Measurements from ENCODE around the gene MTFR1L.
"Not testable (repeated sequence)": the region's sequence is repeated elsewhere in the genome, so short reads cannot be mapped to it uniquely, and the experiment has no call there.

The MTFR1L gene

GRCh38 chr1:25833158-25833557, 13.4 kb downstream of the MTFR1L start:
- ATAC-seq (replicated peaks) (no peak), DNase-seq (no peak)
- H3K27ac Mint-ChIP-seq: no peak overlapping the region
- H3K9me3 Mint-ChIP-seq: no peaks in the 10 kb centered on the region
- H3K4me3 Mint-ChIP-seq: no peak overlapping the region
- H3K4me1 Mint-ChIP-seq (ENCODE audit: low read depth in 2 of 2): peaks cover 0 to 2% of the 10 kb centered on the region in 2 donors
- no peaks in the 10 kb centered on the region for H3K27me3 Mint-ChIP-seq
- peaks cover 43% of the 10 kb centered on the region for H3K36me3 Mint-ChIP-seq (ENCODE audit: insufficient read depth)

DNA sequence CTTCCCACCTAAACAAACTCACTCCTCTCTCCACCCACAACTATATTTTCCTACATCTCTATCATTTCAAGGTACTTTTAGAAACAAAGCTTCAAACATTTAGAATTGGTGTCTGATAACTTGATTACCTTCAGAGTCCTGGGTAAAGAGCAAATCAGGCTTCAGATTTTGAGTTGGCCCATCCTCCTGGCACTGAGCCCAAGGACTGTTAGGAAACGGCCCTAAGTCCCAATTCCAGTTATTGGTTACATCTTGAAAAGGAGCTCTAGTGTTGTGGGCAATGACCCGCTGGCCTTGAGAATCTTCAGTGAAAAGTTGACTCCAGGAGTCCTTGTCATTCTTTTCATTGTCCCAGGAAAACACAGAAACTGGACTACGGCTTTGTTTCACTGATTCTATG, 15.1 kb downstream of the MTFR1L start:
- no peak overlapping the region for H3K27ac Mint-ChIP-seq
- H3K36me3 Mint-ChIP-seq (ENCODE audit: insufficient read depth): peaks cover 29% of the 10 kb centered on the region
- H3K9me3 Mint-ChIP-seq: no peaks in the 10 kb centered on the region
- H3K27me3 Mint-ChIP-seq: no peaks in the 10 kb centered on the region
- no peak for ATAC-seq (replicated peaks)
- no peak overlapping the region for H3K4me3 Mint-ChIP-seq
- no peak for DNase-seq
- no peaks in the 10 kb centered on the region for H3K4me1 Mint-ChIP-seq (ENCODE audit: low read depth in 2 of 2)

GRCh38 chr1:25836695-25837094, 16.9 kb downstream of the MTFR1L start:
- Mint-ChIP-seq H3K27me3 (no peaks in the 10 kb centered on the region), H3K27ac (peak overlapping the region in 1 of 2 donors; percentile 23), H3K4me3 (no peak overlapping the region), H3K9me3 (no peaks in the 10 kb centered on the region), H3K4me1 (ENCODE audit: low read depth in 2 of 2) (no peaks in the 10 kb centered on the region), H3K36me3 (ENCODE audit: insufficient read depth) (peaks cover 14% of the 10 kb centered on the region)
- no peak for ATAC-seq (replicated peaks)
- DNase-seq: no peak

- no peaks in the 10 kb centered on the region for H3K27me3 Mint-ChIP-seq
- no peaks in the 10 kb centered on the region for H3K4me1 Mint-ChIP-seq (ENCODE audit: low read depth in 2 of 2)
- H3K4me3 Mint-ChIP-seq: no peak overlapping the region
- H3K9me3 Mint-ChIP-seq: no peaks in the 10 kb centered on the region
- H3K36me3 Mint-ChIP-seq (ENCODE audit: insufficient read depth): peaks cover 14% of the 10 kb centered on the region
- H3K27ac Mint-ChIP-seq: no peak overlapping the region
- no peak for DNase-seq
- no peak for ATAC-seq (replicated peaks)
Observed at GRCh38 chr1:25837262-25837875, 17.6 kb downstream of the MTFR1L start.

DNA sequence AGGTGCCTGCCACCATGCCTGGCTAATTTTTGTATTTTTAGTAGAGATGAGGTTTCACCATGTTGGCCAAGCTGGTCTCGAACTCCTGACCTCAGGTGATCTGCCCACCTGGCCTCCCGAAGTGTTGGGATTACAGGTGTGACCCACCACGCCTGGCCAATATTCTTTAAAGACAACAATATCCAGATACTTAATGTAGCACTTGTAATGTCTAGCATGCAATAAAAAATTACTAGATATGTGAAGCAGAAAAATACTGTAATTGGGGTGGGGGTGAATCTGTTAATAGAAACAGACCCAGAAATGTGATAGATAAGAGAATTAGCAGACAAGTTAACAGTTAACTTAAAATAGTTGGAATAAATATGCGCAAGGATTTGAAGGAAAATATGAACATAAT, 20.1 kb downstream of the MTFR1L start:
- DNase-seq; H3K36me3 Mint-ChIP-seq (ENCODE audit: insufficient read depth); H3K27ac Mint-ChIP-seq; H3K27me3 Mint-ChIP-seq; H3K4me1 Mint-ChIP-seq (ENCODE audit: low read depth in 2 of 2); ATAC-seq (replicated peaks); H3K4me3 Mint-ChIP-seq; H3K9me3 Mint-ChIP-seq: not testable (repeated sequence)

GRCh38 chr1:25843483-25843882, 23.7 kb downstream of the MTFR1L start:
- Mint-ChIP-seq H3K4me1 (ENCODE audit: low read depth in 2 of 2) (no peaks in the 10 kb centered on the region), H3K36me3 (ENCODE audit: insufficient read depth) (no peaks in the 10 kb centered on the region), H3K27ac (no peak overlapping the region), H3K27me3 (no peaks in the 10 kb centered on the region), H3K4me3 (no peak overlapping the region), H3K9me3 (no peaks in the 10 kb centered on the region)
- DNase-seq (no peak), ATAC-seq (replicated peaks) (no peak)

GRCh38 chr1:25844536-25845337, 25.0 kb downstream of the MTFR1L start:
- no peaks in the 10 kb centered on the region for H3K4me1 Mint-ChIP-seq (ENCODE audit: low read depth in 2 of 2)
- no peaks in the 10 kb centered on the region for H3K9me3 Mint-ChIP-seq
- DNase-seq (no peak), ATAC-seq (replicated peaks) (no peak)
- H3K4me3 Mint-ChIP-seq: no peak overlapping the region
- no peaks in the 10 kb centered on the region for H3K27me3 Mint-ChIP-seq
- H3K27ac Mint-ChIP-seq: no peak overlapping the region
- H3K36me3 Mint-ChIP-seq (ENCODE audit: insufficient read depth): no peaks in the 10 kb centered on the region

DNA sequence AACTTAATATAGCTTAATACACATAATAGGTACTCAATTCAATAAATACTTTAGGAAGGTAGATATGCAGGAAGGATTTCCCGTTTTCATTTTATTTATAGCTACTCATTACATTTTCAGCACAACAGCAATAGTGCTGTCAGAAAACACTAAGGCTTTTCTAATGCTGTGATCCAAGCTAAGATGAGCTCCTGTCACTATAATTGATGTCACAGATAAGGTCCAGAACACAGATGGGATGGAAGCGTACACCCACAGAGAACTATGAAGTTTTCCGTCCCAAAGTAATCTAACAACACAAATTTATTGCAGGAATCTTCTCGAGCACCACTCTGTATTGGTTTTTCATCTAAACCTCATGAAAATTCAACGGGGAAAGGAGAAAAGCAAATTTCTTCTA, 25.9 kb downstream of the MTFR1L start:
- H3K4me3 Mint-ChIP-seq: no peak overlapping the region
- H3K27me3 Mint-ChIP-seq: no peaks in the 10 kb centered on the region
- DNase-seq (no peak), ATAC-seq (replicated peaks) (no peak)
- H3K36me3 Mint-ChIP-seq (ENCODE audit: insufficient read depth): no peaks in the 10 kb centered on the region
- H3K27ac Mint-ChIP-seq: no peak overlapping the region
- H3K4me1 Mint-ChIP-seq (ENCODE audit: low read depth in 2 of 2): no peaks in the 10 kb centered on the region
- no peaks in the 10 kb centered on the region for H3K9me3 Mint-ChIP-seq

DNA sequence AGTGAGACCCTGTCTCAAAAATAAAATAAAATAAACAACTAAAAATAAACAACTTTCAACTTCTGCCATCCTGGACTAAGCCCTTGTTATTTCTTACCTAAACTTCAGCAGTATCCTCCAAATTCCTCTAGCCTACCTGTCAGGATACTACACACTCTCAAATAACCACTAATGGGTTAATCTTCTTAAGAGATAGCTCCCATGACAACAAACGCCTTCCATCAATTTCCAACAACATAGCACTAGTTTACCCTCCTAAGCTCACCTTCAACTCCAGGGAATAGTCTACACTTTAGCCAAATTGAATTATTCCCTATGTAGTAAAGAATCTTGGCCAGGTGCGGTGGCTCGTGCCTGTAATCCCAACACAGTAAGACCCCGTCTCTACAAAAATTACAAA, 28.2 kb downstream of the MTFR1L start:
- H3K36me3 Mint-ChIP-seq (ENCODE audit: insufficient read depth): no peaks in the 10 kb centered on the region
- no peak overlapping the region for H3K4me3 Mint-ChIP-seq
- ATAC-seq (replicated peaks) (no peak), DNase-seq (no peak)
- H3K27me3 Mint-ChIP-seq: no peaks in the 10 kb centered on the region
- no peaks in the 10 kb centered on the region for H3K9me3 Mint-ChIP-seq
- no peaks in the 10 kb centered on the region for H3K4me1 Mint-ChIP-seq (ENCODE audit: low read depth in 2 of 2)
- H3K27ac Mint-ChIP-seq: no peak overlapping the region

DNA sequence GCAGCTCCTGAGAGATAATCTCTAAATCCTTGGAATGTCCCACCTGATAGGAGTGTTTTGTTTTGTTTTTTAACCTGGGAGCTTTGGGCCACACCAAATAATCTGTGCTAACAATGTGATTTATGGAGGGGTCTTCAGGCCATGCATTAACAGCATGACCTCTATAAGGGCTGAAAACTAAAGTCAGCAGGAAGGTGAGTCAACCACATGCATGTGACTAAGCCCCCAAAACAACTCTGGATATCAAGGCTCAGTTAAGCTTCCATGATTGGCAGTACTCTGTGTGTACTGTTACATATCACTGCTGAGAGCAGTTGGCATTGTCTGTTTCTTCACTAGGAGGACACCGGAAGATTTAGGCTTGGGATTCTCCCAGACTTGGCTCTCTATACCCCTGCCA, 28.8 kb downstream of the MTFR1L start:
- Mint-ChIP-seq H3K4me3 (no peak overlapping the region), H3K27ac (no peak overlapping the region), H3K9me3 (no peaks in the 10 kb centered on the region), H3K4me1 (ENCODE audit: low read depth in 2 of 2) (no peaks in the 10 kb centered on the region), H3K27me3 (no peaks in the 10 kb centered on the region), H3K36me3 (ENCODE audit: insufficient read depth) (no peaks in the 10 kb centered on the region)
- DNase-seq (no peak), ATAC-seq (replicated peaks) (no peak)

DNA sequence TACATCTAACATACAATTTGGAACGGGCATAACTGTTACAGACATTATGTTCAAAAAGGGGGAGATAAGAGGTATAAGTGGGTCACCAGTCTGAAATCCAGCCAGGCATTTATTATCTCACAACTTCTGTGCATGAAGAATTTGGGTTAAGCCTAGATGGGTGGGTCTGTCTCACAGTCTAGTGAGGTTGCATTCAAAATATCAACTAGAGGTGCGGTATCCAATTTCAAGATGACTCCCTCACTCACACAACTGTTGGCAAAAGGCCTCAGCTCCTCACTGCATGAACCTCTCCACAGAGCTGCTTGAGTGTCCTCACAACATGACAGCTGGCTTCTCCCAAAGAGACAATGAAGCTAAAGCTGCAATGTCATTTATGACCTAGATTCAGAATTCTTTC, 34.8 kb downstream of the MTFR1L start:
- no peak for DNase-seq
- no peaks in the 10 kb centered on the region for H3K9me3 Mint-ChIP-seq
- H3K4me1 Mint-ChIP-seq (ENCODE audit: low read depth in 2 of 2): peaks cover 9 to 10% of the 10 kb centered on the region in 2 donors
- ATAC-seq (replicated peaks): no peak
- peaks cover 4% of the 10 kb centered on the region for H3K36me3 Mint-ChIP-seq (ENCODE audit: insufficient read depth)
- no peak overlapping the region for H3K4me3 Mint-ChIP-seq
- H3K27ac Mint-ChIP-seq: no peak overlapping the region
- no peaks in the 10 kb centered on the region for H3K27me3 Mint-ChIP-seq

DNA sequence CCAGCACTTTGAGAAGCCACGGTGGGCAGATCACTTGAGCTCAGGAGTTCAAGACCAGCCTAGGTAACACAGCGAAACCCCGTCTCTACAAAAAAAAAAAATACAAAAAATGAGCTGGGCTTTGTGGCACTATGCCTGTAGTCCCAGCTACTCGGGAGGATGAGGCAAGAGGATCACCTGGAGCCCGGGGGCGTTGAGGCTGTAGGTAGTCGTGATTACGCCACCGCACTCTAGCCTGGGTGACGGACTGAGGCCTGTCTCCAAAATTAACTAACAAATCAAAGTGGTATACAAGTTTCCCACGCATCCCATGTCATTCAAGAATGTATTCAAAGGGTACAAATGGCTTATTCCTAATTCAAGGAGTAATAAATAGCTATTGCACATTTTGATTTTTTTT, 37.1 kb downstream of the MTFR1L start:
- H3K27me3 Mint-ChIP-seq: no peaks in the 10 kb centered on the region
- peaks cover 9 to 15% of the 10 kb centered on the region in 2 donors for H3K4me1 Mint-ChIP-seq (ENCODE audit: low read depth in 2 of 2)
- H3K36me3 Mint-ChIP-seq (ENCODE audit: insufficient read depth): peaks cover 4% of the 10 kb centered on the region
- ATAC-seq (replicated peaks) (no peak), DNase-seq (no peak)
- no peak overlapping the region for H3K4me3 Mint-ChIP-seq
- H3K9me3 Mint-ChIP-seq: no peaks in the 10 kb centered on the region
- no peak overlapping the region for H3K27ac Mint-ChIP-seq

- DNase-seq: no peak
- Mint-ChIP-seq H3K27me3 (no peaks in the 10 kb centered on the region), H3K36me3 (ENCODE audit: insufficient read depth) (peaks cover 4% of the 10 kb centered on the region), H3K27ac (peak overlapping the region in 1 of 2 donors; percentile 84), H3K9me3 (no peaks in the 10 kb centered on the region), H3K4me3 (peak overlapping the region; percentile 87 to 91), H3K4me1 (ENCODE audit: low read depth in 2 of 2) (peaks cover 9 to 15% of the 10 kb centered on the region in 2 donors)
- no peak for ATAC-seq (replicated peaks)
Observed at GRCh38 chr1:25858494-25858893, 38.7 kb downstream of the MTFR1L start.

All from effector memory CD8-positive, alpha-beta T cell (primary cell).